HEK293 (cell line): ENCODE results near the gene LRRFIP1.

Experiments
- CTCF ChIA-PET: fragments of 350-600 bp; formaldehyde crosslinking; extraction: SDS; loops from one replicate; lab custom pipeline; 2021; ENCODE audit warnings: antibody characterized with exemption; lab: Yijun Ruan, JAX
- POLR2A ChIA-PET: fragments of 300-600 bp; formaldehyde crosslinking; extraction: SDS; loops from one replicate; lab custom pipeline; 2020; ENCODE audit warnings: antibody characterized with exemption, inconsistent platforms; lab: Yijun Ruan, JAX
- H3K27ac ChIP-seq: fragments of 200-500 bp; sonication (Bioruptor generic); 2 replicates; pipeline ENCODE4 v1.5.1; 2014; ENCODE audit warnings: low read depth, low read length, control low read depth, inconsistent platforms; ENCODE audit errors: extremely low read depth
- H3K36me3 ChIP-seq, 2 experiments: fragments of 200-500 bp in 1 of 2; sonication (Bioruptor generic) in 1 of 2; 1 replicate in 1 of 2; 2 replicates in 1 of 2; pipeline ENCODE4 v1.5.1; 2014 to 2017; ENCODE audit warnings: inconsistent platforms in 2 of 2, low read length in 2 of 2; ENCODE audit not compliant: control insufficient read depth in 2 of 2, insufficient read depth in 1 of 2
- H3K4me1 ChIP-seq: fragments of 200-500 bp; sonication (Bioruptor generic); 2 replicates; pipeline ENCODE4 v1.5.1; 2014; ENCODE audit warnings: mild to moderate bottlenecking, low read length, inconsistent platforms; ENCODE audit not compliant: control insufficient read depth, insufficient read depth
- H3K4me3 ChIP-seq: 2 replicates; pipeline ENCODE4 v1.5.1; 2011; ENCODE audit warnings: low read depth, mild to moderate bottlenecking, control low read depth, low read length, moderate library complexity
- H3K9me3 ChIP-seq: fragments of 200-500 bp; sonication (Bioruptor generic); 2 replicates; pipeline ENCODE4 v1.5.1; 2014; ENCODE audit warnings: low read depth, low read length, inconsistent platforms; ENCODE audit not compliant: control insufficient read depth, insufficient read depth
- BCL6B ChIP-seq: fragments of 450-650 bp; formaldehyde crosslinking; IDR thresholded peaks from 2 replicates; pipeline ENCODE4 v1.5.1; 2017; ENCODE audit warnings: missing biosample characterization, missing genetic modification characterization
- FEZF1 ChIP-seq: fragments of 450-650 bp; formaldehyde crosslinking; IDR thresholded peaks from 2 replicates; pipeline ENCODE4 v1.5.1; 2016; ENCODE audit warnings: missing biosample characterization, missing genetic modification characterization
- MEIS1 ChIP-seq: sonication (generic); formaldehyde crosslinking; IDR thresholded peaks from 2 replicates; pipeline ENCODE4 v1.8.1; 2022; ENCODE audit warnings: missing genetic modification reagents, mild to moderate bottlenecking, borderline replicate concordance
- PRDM2 ChIP-seq: fragments of 450-650 bp; formaldehyde crosslinking; IDR thresholded peaks from 2 replicates; pipeline ENCODE4 v1.5.1; 2016; ENCODE audit warnings: missing biosample characterization, missing genetic modification characterization, borderline replicate concordance
- SETDB1 ChIP-seq: IDR thresholded peaks from one replicate; pipeline ENCODE4 v1.6.1; 2017; ENCODE audit warnings: mild to moderate bottlenecking, low read length, moderate library complexity, mixed read lengths; ENCODE audit not compliant: insufficient read length
- ZBTB44 ChIP-seq: fragments of 450-650 bp; IDR thresholded peaks from 2 replicates; pipeline ENCODE4 v1.5.1; 2018; ENCODE audit warnings: missing biosample characterization, mild to moderate bottlenecking, missing genetic modification characterization
- ZBTB48 ChIP-seq: fragments of 450-650 bp; formaldehyde crosslinking; IDR thresholded peaks from 2 replicates; pipeline ENCODE4 v1.5.1; 2016; ENCODE audit warnings: missing biosample characterization, missing genetic modification characterization
- ZBTB6 ChIP-seq: fragments of 450-650 bp; formaldehyde crosslinking; IDR thresholded peaks from 2 replicates; pipeline ENCODE4 v1.5.1; 2017; ENCODE audit warnings: missing biosample characterization, missing genetic modification characterization
- ZEB2 ChIP-seq: fragments of 450-650 bp; formaldehyde crosslinking; IDR thresholded peaks from 2 replicates; pipeline ENCODE4 v1.5.1; 2016; ENCODE audit warnings: missing biosample characterization, missing genetic modification characterization
- ZFP3 ChIP-seq: fragments of 450-650 bp; formaldehyde crosslinking; IDR thresholded peaks from 2 replicates; pipeline ENCODE4 v1.5.1; 2016; ENCODE audit warnings: low read depth, missing biosample characterization, missing genetic modification characterization
- ZNF132 ChIP-seq: fragments of 450-650 bp; formaldehyde crosslinking; IDR thresholded peaks from 2 replicates; pipeline ENCODE4 v1.5.1; 2017; ENCODE audit warnings: missing biosample characterization, missing genetic modification characterization, borderline replicate concordance
- ZNF335 ChIP-seq: fragments of 450-650 bp; formaldehyde crosslinking; conservative IDR thresholded peaks from 2 replicates; pipeline ENCODE4 v1.5.1; 2016; ENCODE audit warnings: missing biosample characterization, missing genetic modification characterization
- ZNF394 ChIP-seq: fragments of 450-650 bp; formaldehyde crosslinking; IDR thresholded peaks from 2 replicates; pipeline ENCODE4 v1.5.1; 2016; ENCODE audit warnings: missing biosample characterization, missing genetic modification characterization, mild to moderate bottlenecking, moderate library complexity, borderline replicate concordance
- ZNF544 ChIP-seq: fragments of 450-650 bp; formaldehyde crosslinking; IDR thresholded peaks from 2 replicates; pipeline ENCODE4 v1.5.0; 2017; ENCODE audit warnings: missing biosample characterization, missing genetic modification characterization
- ZNF571 ChIP-seq: fragments of 450-650 bp; formaldehyde crosslinking; IDR thresholded peaks from 2 replicates; pipeline ENCODE4 v1.5.0; 2017; ENCODE audit warnings: missing biosample characterization, missing genetic modification characterization
- ZXDB ChIP-seq: fragments of 450-650 bp; formaldehyde crosslinking; IDR thresholded peaks from 2 replicates; pipeline ENCODE4 v1.5.1; 2016; ENCODE audit warnings: missing biosample characterization, missing genetic modification characterization

LRRFIP1 gene

GRCh38 chr2:237593036-237593435 is 34.4 kb upstream of the LRRFIP1 start:
- H3K4me3 ChIP-seq, result no peak overlapping the region
- H3K9me3 ChIP-seq, result no peaks in the 10 kb centered on the region
- H3K27ac ChIP-seq, result no peak overlapping the region
- peaks cover 7% of the 10 kb centered on the region; the same call in 1 of the 2 replicates for H3K4me1 ChIP-seq
- TF ChIP-seq MEIS1 (no peak), FEZF1 (no peak), ZBTB48 (no peak), ZNF544 (no peak), ZNF394 (tag by site-specific recombination) (no peak), ZFP3 (tag by site-specific recombination) (no peak), SETDB1 (no peak), BCL6B (tag by site-specific recombination) (no peak), ZXDB (tag by site-specific recombination) (no peak), ZBTB6 (tag by site-specific recombination) (no peak), ZNF571 (tag by site-specific recombination) (no peak), ZNF335 (tag by site-specific recombination) (no peak), ZBTB44 (no peak), ZNF132 (no peak), ZEB2 (tag by site-specific recombination) (no peak), PRDM2 (tag by site-specific recombination) (no peak)
- ChIA-PET POLR2A (no interaction called here), CTCF (interaction anchor here (0.5 to 1.2 kb wide), 2 partner anchors 21 to 151 kb away, joined by 3 to 4 read pairs; no protein-coding TSS in a partner anchor)
- H3K36me3 ChIP-seq, result no peaks in the 10 kb centered on the region
